ENCODE results near the gene EIF5AL1. TPM values are rescaled to one million over a fixed set of nuclear protein-coding genes. Genes with fewer than 3 reads are reported as not detected.

Gene EIF5AL1
- total and polyA plus RNA-seq, 2 donors (not counting 1 experiment from before 2014, with no cell fraction given): 0.76 to 1.7 TPM

- Histone ChIP-seq H3K27ac (ENCODE audit: low read length in 2 of 2) (no peak overlapping the region), H3K4me3 (ENCODE audit: control extremely low read depth in 1 of 5, extremely low read depth in 1 of 5, insufficient read depth in 1 of 5, low read depth in 2 of 5, low read length in 4 of 5) (no peak overlapping the region), H2AFZ (ENCODE audit: insufficient read depth, low read depth, low read length, poor library complexity, severe bottlenecking) (no peak overlapping the region), H3K27me3 (replicated peaks in 1 of 4; ENCODE audit: control extremely low read depth in 1 of 4, control insufficient read depth in 3 of 4, insufficient read depth in 4 of 4, low read length in 3 of 4) (peaks cover 0 to 3% (median 0%) of the 10 kb centered on the region in 4 experiments), H3K9ac (ENCODE audit: low read length) (no peak overlapping the region), H3K4me1 (ENCODE audit: control insufficient read depth in 2 of 2, insufficient read depth in 2 of 2, low read length in 2 of 2) (no peaks in the 10 kb centered on the region), H3K79me2 (ENCODE audit: control insufficient read depth, insufficient read depth, low read length) (no peaks in the 10 kb centered on the region), H3K36me3 (replicated peaks in 1 of 2; ENCODE audit: control extremely low read depth in 1 of 2, control insufficient read depth in 1 of 2, extremely low read depth in 1 of 2, insufficient read depth in 2 of 2, low read length in 1 of 2) (no peaks in the 10 kb centered on the region), H3K9me3 (ENCODE audit: control extremely low read depth in 1 of 3, control insufficient read depth in 2 of 3, insufficient read depth in 1 of 3, low read length in 2 of 3) (no peaks in the 10 kb centered on the region), H4K20me1 (ENCODE audit: control insufficient read depth, insufficient read depth, low read length, poor library complexity, severe bottlenecking) (no peaks in the 10 kb centered on the region), H3K4me2 (replicated peaks; ENCODE audit: low read depth, low read length, poor library complexity, severe bottlenecking) (no peak overlapping the region)
- DNase-seq (no peak), ATAC-seq (ENCODE audit: low read depth) (no peak)
- TF ChIP-seq EZH2 (IDR thresholded peaks at IDR 0.05; ENCODE audit: borderline replicate concordance, insufficient read depth, low read depth, low read length, poor library complexity, severe bottlenecking) (no peak), CTCF (IDR thresholded peaks at IDR 0.05) (no peak)
- CTCF ChIA-PET: interaction anchor here (1.1 to 5.7 kb wide), 3 partner anchors 9 to 97 kb away, joined by 3 to 65 read pairs (median 5); no protein-coding TSS in a partner anchor
- Mint-ChIP-seq H3K9me3 (ENCODE audit: insufficient read depth) (no peaks in the 10 kb centered on the region), H3K4me3 (no peak overlapping the region), H3K27me3 (peaks cover 24% of the 10 kb centered on the region), H3K4me1 (no peaks in the 10 kb centered on the region), H3K27ac (no peak overlapping the region)
- POLR2A ChIA-PET: no interaction called here
- WGBS (ENCODE audit: insufficient coverage): no CpG with 5 or more reads among the region's 8 CpGs
- intact Hi-C loops (cut with micrococcal nuclease): no loop called here
Observed at GRCh38 chr10:79470096-79470495, 42.2 kb upstream of the EIF5AL1 start.

- no peaks in the 10 kb centered on the region for H3K9me3 Mint-ChIP-seq (ENCODE audit: insufficient read depth)
- DNase-seq (no peak), ATAC-seq (ENCODE audit: low read depth) (no peak)
- no peaks in the 10 kb centered on the region for H3K36me3 ChIP-seq (replicated peaks in 1 of 2; ENCODE audit: control extremely low read depth in 1 of 2, control insufficient read depth in 1 of 2, extremely low read depth in 1 of 2, insufficient read depth in 2 of 2, low read length in 1 of 2)
- no peak overlapping the region for H3K4me3 Mint-ChIP-seq
- H4K20me1 ChIP-seq (ENCODE audit: control insufficient read depth, insufficient read depth, low read length, poor library complexity, severe bottlenecking): no peaks in the 10 kb centered on the region
- H3K27ac ChIP-seq (ENCODE audit: low read length in 2 of 2): no peak overlapping the region
- H3K4me2 ChIP-seq (replicated peaks; ENCODE audit: low read depth, low read length, poor library complexity, severe bottlenecking): no peak overlapping the region
- POLR2A ChIA-PET: interaction anchor here (0.7 kb wide), 2 partner anchors 194 to 298 kb away, joined by 3 to 4 read pairs; no protein-coding TSS in a partner anchor
- TF ChIP-seq EZH2 (IDR thresholded peaks at IDR 0.05; ENCODE audit: borderline replicate concordance, insufficient read depth, low read depth, low read length, poor library complexity, severe bottlenecking) (no peak), CTCF (IDR thresholded peaks at IDR 0.05) (no peak)
- peaks cover 0 to 3% (median 0%) of the 10 kb centered on the region in 4 experiments for H3K27me3 ChIP-seq (replicated peaks in 1 of 4; ENCODE audit: control extremely low read depth in 1 of 4, control insufficient read depth in 3 of 4, insufficient read depth in 4 of 4, low read length in 3 of 4)
- H3K27me3 Mint-ChIP-seq: peaks cover 36% of the 10 kb centered on the region
- no peak overlapping the region for H2AFZ ChIP-seq (ENCODE audit: insufficient read depth, low read depth, low read length, poor library complexity, severe bottlenecking)
- no peaks in the 10 kb centered on the region for H3K79me2 ChIP-seq (ENCODE audit: control insufficient read depth, insufficient read depth, low read length)
- WGBS (ENCODE audit: insufficient coverage): 95% methylated on average over 3 of the region's 4 CpGs
- H3K27ac Mint-ChIP-seq: no peak overlapping the region
- intact Hi-C loops (cut with micrococcal nuclease): no loop called here
- CTCF ChIA-PET: interaction anchor here (1.5 to 5.7 kb wide), 2 partner anchors 9 to 98 kb away, joined by 4 to 65 read pairs; no protein-coding TSS in a partner anchor
- no peak overlapping the region for H3K9ac ChIP-seq (ENCODE audit: low read length)
- H3K4me1 Mint-ChIP-seq: no peaks in the 10 kb centered on the region
- H3K9me3 ChIP-seq (ENCODE audit: control extremely low read depth in 1 of 3, control insufficient read depth in 2 of 3, insufficient read depth in 1 of 3, low read length in 2 of 3): no peaks in the 10 kb centered on the region
- no peak overlapping the region for H3K4me3 ChIP-seq (ENCODE audit: control extremely low read depth in 1 of 5, extremely low read depth in 1 of 5, insufficient read depth in 1 of 5, low read depth in 2 of 5, low read length in 4 of 5)
- no peaks in the 10 kb centered on the region for H3K4me1 ChIP-seq (ENCODE audit: control insufficient read depth in 2 of 2, insufficient read depth in 2 of 2, low read length in 2 of 2)
Observed at GRCh38 chr10:79471776-79472175, 40.6 kb upstream of the EIF5AL1 start.
